EL (cell line): Measurements from ENCODE around the gene NADK2.
A peak's percentile ranks its signal among the peaks of the same experiment; 100 is the strongest.

Source experiments
- DNase-seq: peaks from one replicate; pipeline ENCODE4 v3.0.0-alpha.2; 2016

The NADK2 gene

DNA sequence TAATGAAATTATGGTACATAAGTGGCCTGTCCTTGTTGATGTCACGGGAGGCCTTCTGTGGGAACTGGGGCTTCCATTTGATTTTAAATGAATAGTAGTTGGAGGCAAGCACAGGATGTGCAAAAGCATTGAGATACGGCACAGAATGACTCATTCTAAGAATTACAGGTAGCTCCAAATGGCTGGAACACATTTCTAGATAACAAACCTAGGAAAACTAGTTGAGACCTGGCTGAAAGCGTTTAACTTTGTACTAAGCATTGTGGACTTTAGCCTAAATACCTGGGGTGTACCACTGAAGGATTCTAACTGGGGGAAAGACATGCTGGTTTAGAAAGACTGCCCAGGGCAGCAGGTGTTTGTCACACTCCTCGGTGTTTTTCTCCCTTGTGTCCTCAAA lies 80.4 kb downstream of the NADK2 start:
- no peak for DNase-seq

DNA sequence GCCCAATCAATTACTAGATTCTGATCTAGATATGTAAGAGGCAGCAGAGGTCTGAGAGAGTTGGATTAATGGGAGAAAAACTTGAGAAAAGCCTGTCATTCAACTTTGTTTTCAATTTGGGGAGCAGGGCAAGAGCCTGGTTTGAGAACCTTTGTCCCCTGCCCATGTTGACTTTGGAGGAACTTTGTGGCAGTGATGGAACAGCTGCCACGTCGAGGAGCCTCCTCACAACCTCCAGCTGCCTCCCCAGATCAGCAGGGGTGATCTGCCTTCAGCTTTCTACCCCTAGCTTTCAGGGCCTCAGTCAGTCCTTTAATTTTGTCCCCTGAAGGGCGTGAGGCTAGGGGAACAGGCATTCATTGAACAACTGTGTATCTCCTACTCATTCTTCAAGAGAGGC lies 81.1 kb downstream of the NADK2 start:
- no peak for DNase-seq

DNA sequence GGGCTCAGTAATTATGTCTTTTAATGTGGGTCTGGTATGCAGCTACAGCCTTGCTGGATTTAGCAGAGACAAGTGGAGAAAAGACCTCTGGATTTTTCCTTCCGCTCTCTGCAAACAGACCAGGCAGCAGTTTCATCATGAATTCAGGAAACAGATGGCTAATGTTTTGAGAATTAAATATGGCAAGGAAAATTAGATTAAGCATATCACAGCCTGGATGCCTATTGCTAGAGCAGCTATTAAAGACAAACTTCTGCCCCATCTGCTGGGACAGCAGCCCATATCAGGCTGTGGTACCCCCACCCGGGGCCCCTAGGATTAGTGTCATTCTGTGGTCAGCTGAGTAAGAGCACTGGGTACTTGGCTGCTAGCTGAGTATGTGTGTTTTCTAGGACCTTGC lies 83.6 kb downstream of the NADK2 start:
- DNase-seq, result peak; percentile 69

DNA sequence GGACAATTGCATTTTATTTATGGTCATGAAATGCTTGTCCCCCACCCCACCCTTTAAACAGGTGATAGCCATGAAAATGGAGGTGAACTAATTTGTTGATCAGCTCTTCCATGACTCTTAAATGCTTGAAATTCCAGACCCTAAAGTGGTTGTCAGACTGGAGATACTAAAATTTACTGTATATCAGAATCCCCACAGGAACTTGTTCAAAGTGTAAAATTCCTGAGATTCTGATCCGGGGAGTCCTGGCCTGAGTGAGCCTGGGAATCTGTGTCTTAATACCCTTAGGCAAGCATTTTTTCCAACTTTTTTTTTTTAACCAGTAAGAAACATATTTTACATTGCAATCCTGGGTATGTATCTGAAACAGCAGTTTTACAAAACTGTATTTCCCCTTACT lies 85.1 kb downstream of the NADK2 start:
- DNase-seq, result peak; percentile 98

DNA sequence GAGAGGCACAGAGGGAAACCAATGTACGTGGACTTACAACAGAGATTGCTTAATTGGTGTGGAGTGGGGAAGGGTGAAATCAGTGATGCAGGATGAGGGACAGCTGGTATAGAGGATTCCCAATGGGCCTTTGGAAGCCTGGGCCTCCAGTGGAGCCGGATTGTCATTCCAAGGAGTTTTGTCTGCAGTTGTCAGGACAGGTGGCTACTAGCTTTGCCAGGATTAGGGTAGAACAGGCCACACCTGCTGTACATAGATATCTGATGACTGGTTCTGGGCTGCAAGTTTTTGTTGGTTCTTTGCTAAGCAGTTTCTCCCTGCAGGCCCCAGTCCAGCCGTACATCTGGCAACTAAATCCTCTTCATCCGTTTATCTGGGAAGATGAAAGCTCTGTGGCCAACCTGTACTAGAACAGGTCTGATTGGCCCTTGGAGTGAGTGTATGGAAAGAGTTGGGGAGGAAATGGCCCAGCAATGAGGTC lies 85.6 kb downstream of the NADK2 start:
- no peak for DNase-seq

DNA sequence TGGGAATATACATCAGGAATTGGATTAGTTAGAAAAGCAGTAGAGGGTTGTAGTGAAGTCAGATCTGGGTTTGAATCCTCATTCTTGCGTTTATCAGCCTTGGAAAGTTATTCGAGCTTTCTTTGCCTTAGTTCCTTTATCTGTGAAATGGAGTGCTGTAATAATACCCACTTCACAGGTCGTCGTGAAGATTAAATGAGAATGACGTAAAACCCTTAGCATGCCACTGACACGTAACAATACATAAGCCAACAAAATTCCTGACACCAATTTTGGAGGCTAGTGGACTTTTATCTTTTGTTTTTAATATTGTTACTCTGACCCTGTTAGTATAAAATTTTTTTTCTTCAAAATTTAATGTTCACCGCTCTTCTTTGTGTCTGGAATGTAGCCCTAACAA lies 86.4 kb downstream of the NADK2 start:
- DNase-seq, result no peak

DNA sequence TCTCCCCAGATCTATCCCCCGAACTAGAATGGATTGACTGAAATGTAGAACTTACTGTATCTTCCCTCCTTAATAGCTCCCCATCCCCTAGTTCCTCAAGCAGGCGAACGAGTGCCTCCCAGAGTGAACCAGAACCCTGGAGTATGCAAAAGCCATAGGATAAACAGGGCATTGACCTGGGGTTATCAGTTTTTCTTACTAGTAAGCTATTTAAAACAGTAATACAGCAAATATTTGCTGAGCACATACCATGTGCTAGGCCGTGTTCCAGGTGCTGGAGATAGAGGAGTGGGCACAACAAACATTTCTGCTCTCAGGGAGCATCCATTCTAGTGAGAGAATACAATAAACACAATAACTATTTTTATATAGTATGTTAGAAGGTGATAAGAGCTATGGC lies 88.0 kb downstream of the NADK2 start:
- no peak for DNase-seq

DNA sequence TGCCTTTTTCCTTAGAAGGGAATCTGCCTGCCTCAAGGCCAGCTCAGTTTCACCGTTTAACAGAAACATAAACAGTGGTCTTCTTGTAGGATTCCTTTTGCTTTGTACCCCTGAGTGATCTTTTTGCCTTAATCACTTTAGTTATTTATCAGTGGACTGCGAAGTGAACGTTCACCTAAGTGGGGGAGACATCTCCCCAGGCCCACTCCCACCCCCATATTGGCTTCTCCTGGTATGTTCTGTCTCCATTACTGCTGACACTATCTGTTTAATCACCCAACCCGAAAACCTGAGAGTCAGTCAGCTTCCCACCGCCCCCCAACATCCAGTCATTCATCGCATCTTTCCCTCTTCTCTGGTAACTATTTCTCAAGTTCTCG lies 88.4 kb downstream of the NADK2 start:
- no peak for DNase-seq

DNA sequence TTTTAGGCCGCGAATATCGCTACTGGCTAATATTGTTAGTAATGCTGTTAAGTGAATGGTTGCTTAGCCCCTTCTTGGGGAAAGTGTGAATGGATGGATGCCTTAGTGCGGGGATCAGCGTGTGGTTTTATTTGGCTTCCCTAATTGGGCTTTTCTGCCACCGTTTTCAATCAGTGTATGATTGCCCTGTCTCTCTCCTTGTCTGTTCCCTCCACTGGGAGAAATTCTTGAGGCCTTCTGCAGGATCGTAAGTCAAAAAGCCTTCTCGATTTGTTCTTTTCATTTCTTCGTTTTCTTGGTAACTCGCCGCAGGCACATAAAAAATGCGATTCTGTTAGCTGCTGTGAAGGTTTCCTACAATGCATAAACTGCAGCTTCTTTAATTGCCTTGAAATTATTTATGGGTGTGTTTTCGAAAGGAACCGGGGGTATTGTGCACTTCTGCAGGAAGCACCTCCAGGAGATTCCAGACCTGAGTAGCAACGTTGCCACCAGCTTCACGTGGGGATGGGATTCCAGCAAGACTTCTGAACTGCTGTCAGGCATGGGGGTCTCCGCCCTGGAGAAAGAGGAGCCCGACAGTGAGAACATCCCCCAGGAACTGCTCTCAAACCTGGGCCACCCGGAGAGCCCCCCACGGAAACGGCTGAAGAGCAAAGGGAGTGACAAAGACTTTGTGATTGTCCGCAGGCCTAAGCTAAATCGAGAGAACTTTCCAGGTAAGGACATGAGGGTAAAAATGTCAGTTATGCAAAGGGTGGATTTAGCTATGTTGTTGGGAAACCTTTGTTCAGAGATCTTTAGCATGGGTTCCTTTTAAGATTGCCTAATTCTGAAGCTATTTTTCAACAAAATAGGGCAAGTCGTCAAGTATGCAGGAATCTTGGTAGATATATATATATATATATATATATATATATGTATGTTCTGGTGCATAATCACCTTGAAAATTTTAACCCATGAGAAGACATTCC lies 89.1 kb downstream of the NADK2 start:
- DNase-seq, result peak; percentile 25

DNA sequence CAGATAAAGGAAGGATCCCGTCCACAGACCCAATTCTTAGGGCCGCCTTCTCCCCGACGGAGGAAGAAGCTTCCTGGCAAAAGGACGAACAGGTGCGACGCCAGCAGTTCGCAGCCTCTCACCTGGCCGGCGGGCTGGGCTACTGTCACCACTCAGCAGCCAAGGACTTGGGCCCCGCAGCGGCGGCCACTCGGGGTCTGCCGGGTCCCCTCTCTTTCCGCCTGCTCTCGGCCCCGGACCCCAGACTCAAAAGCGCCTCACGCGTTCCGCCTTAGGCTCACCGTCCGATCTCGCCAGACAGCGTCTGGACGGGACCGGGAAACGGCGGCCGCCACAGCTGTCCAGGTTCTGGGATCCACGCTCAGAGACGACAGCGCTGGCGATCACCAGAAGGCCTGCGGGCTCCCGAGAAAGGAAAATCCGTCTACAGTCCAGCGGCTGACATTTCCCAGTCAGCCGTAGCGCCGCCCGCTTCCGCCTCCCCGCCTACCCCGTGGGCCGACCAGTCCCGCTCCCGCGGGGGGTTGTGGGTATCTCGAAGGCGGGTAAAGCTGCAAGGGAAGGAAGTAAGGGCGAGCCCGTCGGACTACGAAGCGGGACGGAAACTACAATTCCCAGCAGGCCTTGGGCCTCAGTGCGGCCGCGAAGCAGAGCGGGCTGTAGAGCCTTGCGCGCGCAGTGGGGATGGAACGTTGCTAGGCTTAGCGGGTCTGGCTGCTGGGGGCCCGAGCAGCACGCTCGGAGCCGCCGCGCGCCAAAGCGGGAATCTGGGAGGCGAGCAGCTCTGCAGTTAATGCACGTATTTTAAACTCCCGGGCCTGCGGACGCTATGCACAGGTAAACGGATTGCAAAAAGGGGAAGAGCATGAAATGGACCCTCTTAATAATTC lies 90.0 kb downstream of the NADK2 start, which contains the start of the genes LMBRD2 and SKP2:
TSS of gene LMBRD2 (minus strand) at position 454 of the 890 bp plus-strand sequence. CDS start 8,538 bp downstream, outside the sequence.
TSS of gene SKP2 (plus strand) at position 678 of the 890 bp plus-strand sequence. CDS start at position 830, 152 bp downstream.
- DNase-seq, result peak; percentile 99

DNA sequence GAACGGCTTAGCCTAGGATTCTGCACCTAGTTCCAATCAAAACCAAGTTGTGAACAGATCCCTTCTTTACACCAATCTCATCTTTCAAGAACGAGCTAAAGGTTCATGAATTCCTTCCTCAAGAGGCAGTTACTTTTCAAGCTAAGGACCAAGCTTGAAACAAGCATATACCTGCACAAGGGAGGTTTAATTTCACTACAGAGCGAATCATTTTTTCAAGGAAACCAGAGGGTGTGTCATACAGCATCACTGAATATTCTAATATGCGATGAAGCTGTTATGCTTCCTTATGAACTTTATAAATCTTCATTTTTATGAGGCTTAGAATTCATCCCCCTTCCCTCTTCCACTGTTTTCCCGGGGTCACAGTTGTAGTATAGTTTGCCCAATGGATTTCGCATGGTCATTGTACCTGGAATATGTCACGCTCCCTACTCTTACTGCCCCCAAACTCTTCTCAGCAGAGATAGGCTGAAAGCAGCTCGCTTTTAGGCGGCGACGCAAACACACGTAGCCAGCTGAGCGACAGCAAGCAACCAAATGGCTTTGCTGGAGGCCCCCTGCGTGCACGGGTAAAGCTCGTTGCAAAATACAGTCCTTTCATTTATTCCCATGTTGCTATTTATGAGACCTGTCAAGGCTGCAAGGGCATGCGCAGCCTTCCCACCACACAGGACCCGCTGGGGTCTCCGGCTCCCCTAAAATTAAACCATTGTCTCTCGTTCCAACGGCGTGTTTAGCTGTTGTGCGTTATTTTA lies 90.9 kb downstream of the NADK2 start:
- peak; percentile 62 for DNase-seq

DNA sequence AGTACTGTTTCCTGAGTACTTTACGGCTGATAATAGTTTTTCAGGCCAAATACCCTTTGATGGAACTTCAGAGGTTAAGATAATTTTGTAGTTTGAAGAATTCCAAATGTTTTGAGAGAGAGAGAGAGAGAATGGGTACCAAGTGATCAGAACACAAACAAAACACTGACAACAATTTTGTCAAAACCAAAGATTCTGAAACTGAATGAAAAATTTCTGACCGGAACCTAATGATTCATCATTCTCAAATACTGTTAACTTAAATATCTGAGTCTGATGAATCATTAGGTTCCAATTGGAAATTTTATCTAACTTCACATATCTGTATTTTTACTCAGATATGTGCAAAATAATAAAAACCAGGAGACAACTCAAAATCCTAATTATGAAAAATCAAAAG lies 94.0 kb downstream of the NADK2 start:
- peak; percentile 41 for DNase-seq

DNA sequence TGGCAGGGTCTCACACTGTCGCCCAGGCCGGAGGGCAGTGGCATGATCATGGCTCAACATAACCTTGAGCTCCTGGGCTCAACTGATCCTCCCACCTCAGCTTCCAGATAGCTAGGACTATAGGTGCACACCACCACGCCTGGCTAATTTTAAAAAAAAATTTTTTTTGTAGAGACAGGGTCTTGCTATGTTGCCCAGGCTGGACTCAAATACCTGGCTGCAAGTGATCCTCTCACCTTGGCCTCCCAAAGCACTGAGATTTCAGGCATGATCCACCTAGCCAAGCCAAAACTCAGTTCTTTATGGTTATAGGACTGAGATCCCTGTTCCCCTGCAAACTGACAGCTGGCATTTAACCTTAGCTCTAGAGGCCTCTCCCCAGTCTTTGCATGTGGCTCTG lies 95.3 kb downstream of the NADK2 start:
- DNase-seq, result no peak

DNA sequence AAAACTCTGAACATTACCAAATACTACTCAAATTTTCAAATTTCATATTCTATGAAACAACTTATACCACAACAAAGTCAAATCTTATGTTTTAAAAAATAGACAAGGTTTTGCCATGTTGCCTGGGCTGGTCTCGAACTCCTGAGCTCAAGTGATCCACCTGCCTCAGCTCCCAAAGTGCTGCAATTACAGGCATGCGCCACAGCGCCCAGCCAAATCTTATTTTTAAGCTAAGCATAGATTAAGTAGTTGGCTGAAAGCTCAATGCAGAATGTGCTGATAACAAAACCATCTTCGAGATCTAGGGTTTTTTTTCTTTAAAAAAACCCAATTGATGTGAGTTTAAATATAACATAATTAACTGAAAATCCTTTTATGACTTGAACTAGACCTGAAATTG lies 96.4 kb downstream of the NADK2 start:
- DNase-seq, result no peak
